IMR-90 (cell line): ENCODE data around the gene DCST2. TPM values are rescaled to one million over a fixed set of nuclear protein-coding genes. Genes with fewer than 3 reads are reported as not detected.

Experiments used
- ATAC-seq: fragments of 200-7000 bp; cut with Tn5 transposase; 2 replicates; pipeline ENCODE4 v1.9.1; 2020; ENCODE audit warnings: low read depth, mild to moderate bottlenecking, moderate library complexity
- BruUV-seq: library from RNA; stranded (reverse); fragments of 400-500 nt; replicated peaks from 2 replicates; lab custom pipeline; 2021; lab: Mats Ljungman, UMichigan
- CTCF ChIA-PET: fragments of 300-600 bp; formaldehyde crosslinking; extraction: SDS; loops from one replicate; lab custom pipeline; 2021; ENCODE audit warnings: antibody characterized with exemption; lab: Yijun Ruan, JAX
- POLR2A ChIA-PET: fragments of 300-600 bp; sonication (Branson Sonifier 250); formaldehyde crosslinking; loops from one replicate; lab custom pipeline; 2022; ENCODE audit warnings: antibody characterized with exemption; ENCODE audit not compliant: unreplicated experiment; lab: Charles Lee
- DNase-seq: peaks from one replicate; pipeline ENCODE4 v3.0.0; 2013
- H2AFZ ChIP-seq: replicated peaks from 2 replicates; pipeline ENCODE3; 2013; ENCODE audit warnings: low read length, mild to moderate bottlenecking; ENCODE audit not compliant: poor library complexity
- H2AK5ac ChIP-seq: 2 replicates; pipeline ENCODE4 v1.6.1; 2013; ENCODE audit warnings: low read depth, low read length, inconsistent platforms
- H2AK9ac ChIP-seq: replicated peaks from 2 replicates; pipeline ENCODE3; 2013; ENCODE audit warnings: mild to moderate bottlenecking, low read depth, low read length, moderate library complexity; ENCODE audit not compliant: poor library complexity
- H2BK120ac ChIP-seq: 2 replicates; pipeline ENCODE4 v1.6.1; 2013; ENCODE audit warnings: low read depth, low read length, inconsistent platforms
- H2BK15ac ChIP-seq: 3 replicates; pipeline ENCODE4 v1.6.1; 2013; ENCODE audit warnings: low read depth, low read length, inconsistent platforms
- H2BK20ac ChIP-seq: 2 replicates; pipeline ENCODE4 v1.6.1; 2013; ENCODE audit warnings: low read depth, mild to moderate bottlenecking, inconsistent platforms, low read length, moderate library complexity
- H2BK5ac ChIP-seq: 2 replicates; pipeline ENCODE4 v1.6.1; 2013; ENCODE audit warnings: mild to moderate bottlenecking, low read depth, low read length, inconsistent platforms; ENCODE audit not compliant: poor library complexity, severe bottlenecking
- H3K14ac ChIP-seq: replicated peaks from 2 replicates; pipeline ENCODE4 v1.6.1; 2013; ENCODE audit warnings: low read depth, low read length, inconsistent platforms
- H3K18ac ChIP-seq: 2 replicates; pipeline ENCODE4 v1.6.1; 2013; ENCODE audit warnings: low read depth, low read length, control low read depth
- H3K23ac ChIP-seq: 2 replicates; pipeline ENCODE4 v1.6.1; 2013; ENCODE audit warnings: low read depth, low read length, inconsistent platforms
- H3K27ac ChIP-seq: 2 replicates; pipeline ENCODE4 v1.5.1; 2013; ENCODE audit warnings: mild to moderate bottlenecking, control low read depth, low read length; ENCODE audit not compliant: insufficient read depth
- H3K27me3 ChIP-seq: 2 replicates; pipeline ENCODE4 v1.6.1; 2013; ENCODE audit warnings: low read length; ENCODE audit not compliant: control insufficient read depth, insufficient read depth
- H3K36me3 ChIP-seq: 2 replicates; pipeline ENCODE4 v1.6.1; 2013; ENCODE audit warnings: low read length, mixed read lengths; ENCODE audit not compliant: control insufficient read depth, insufficient read depth
- H3K4ac ChIP-seq: 2 replicates; pipeline ENCODE4 v1.6.1; 2013; ENCODE audit warnings: low read depth, low read length, inconsistent platforms
- H3K4me1 ChIP-seq: 2 replicates; pipeline ENCODE4 v1.6.1; 2013; ENCODE audit warnings: low read length, mixed read lengths; ENCODE audit not compliant: control insufficient read depth, insufficient read depth
- H3K4me2 ChIP-seq: 2 replicates; pipeline ENCODE4 v1.6.1; 2013; ENCODE audit warnings: low read depth, mild to moderate bottlenecking, control low read depth, low read length, moderate library complexity
- H3K4me3 ChIP-seq: 2 replicates; pipeline ENCODE4 v1.5.1; 2013; ENCODE audit warnings: low read depth, mild to moderate bottlenecking, control low read depth, low read length, moderate library complexity; ENCODE audit not compliant: insufficient read depth
- H3K56ac ChIP-seq: 2 replicates; pipeline ENCODE4 v1.6.1; 2013; ENCODE audit warnings: low read length, inconsistent platforms; ENCODE audit not compliant: insufficient read depth; ENCODE audit errors: extremely low read depth
- H3K79me1 ChIP-seq, 2 experiments: 2 replicates each; pipeline ENCODE4 v1.6.1; 2013; ENCODE audit warnings: low read length in 2 of 2, inconsistent platforms in 1 of 2, low read depth in 1 of 2
- H3K9ac ChIP-seq: 2 replicates; pipeline ENCODE4 v1.6.1; 2013; ENCODE audit warnings: low read depth, low read length, control low read depth
- H3K9me1 ChIP-seq: 2 replicates; pipeline ENCODE4 v1.6.1; 2013; ENCODE audit warnings: low read length, inconsistent platforms; ENCODE audit not compliant: insufficient read depth
- H3K9me3 ChIP-seq: 2 replicates; pipeline ENCODE4 v1.6.1; 2013; ENCODE audit warnings: low read length; ENCODE audit not compliant: control insufficient read depth, insufficient read depth
- H4K20me1 ChIP-seq: 2 replicates; pipeline ENCODE4 v1.6.1; 2013; ENCODE audit warnings: low read length, inconsistent platforms; ENCODE audit not compliant: insufficient read depth
- H4K5ac ChIP-seq: 2 replicates; pipeline ENCODE4 v1.6.1; 2013; ENCODE audit warnings: mild to moderate bottlenecking, low read depth, low read length, control low read depth
- H4K8ac ChIP-seq, 2 experiments: 2 replicates each; pipeline ENCODE4 v1.6.1; 2013; ENCODE audit warnings: low read depth in 2 of 2, low read length in 2 of 2, control low read depth in 1 of 2, inconsistent platforms in 1 of 2
- H4K91ac ChIP-seq: 2 replicates; pipeline ENCODE4 v1.6.1; 2013; ENCODE audit warnings: low read depth, low read length, inconsistent platforms; ENCODE audit not compliant: insufficient read depth
- BHLHE40 ChIP-seq: fragments of 150-350 bp; IDR thresholded peaks from 2 replicates; pipeline ENCODE4 v1.6.1; 2016; ENCODE audit warnings: mild to moderate bottlenecking, low read depth, low read length
- CEBPB ChIP-seq: IDR thresholded peaks from 2 replicates; pipeline ENCODE4 v1.6.1; 2012; ENCODE audit warnings: low read depth, low read length, improper control_type of control experiment
- CHD1 ChIP-seq: IDR thresholded peaks from 2 replicates; pipeline ENCODE4 v1.6.1; 2012; ENCODE audit warnings: low read depth, low read length, improper control_type of control experiment
- ELK1 ChIP-seq: fragments of 150-350 bp; IDR thresholded peaks from 2 replicates; pipeline ENCODE4 v1.6.1; 2016; ENCODE audit warnings: low read depth, mild to moderate bottlenecking, low read length, moderate library complexity, borderline replicate concordance
- FOS ChIP-seq: fragments of 150-350 bp; IDR thresholded peaks from 2 replicates; pipeline ENCODE4 v1.6.1; 2016; ENCODE audit warnings: low read depth, low read length
- MAFK ChIP-seq: IDR thresholded peaks from 2 replicates; pipeline ENCODE4 v1.6.1; 2012; ENCODE audit warnings: low read depth, low read length, improper control_type of control experiment
- MAZ ChIP-seq: IDR thresholded peaks from 2 replicates; pipeline ENCODE4 v1.6.1; 2012; ENCODE audit warnings: low read depth, mild to moderate bottlenecking, low read length, improper control_type of control experiment, moderate library complexity, borderline replicate concordance
- MXI1 ChIP-seq: IDR thresholded peaks from 2 replicates; pipeline ENCODE4 v1.6.1; 2012; ENCODE audit warnings: low read depth, mild to moderate bottlenecking, low read length, moderate library complexity, borderline replicate concordance
- NFE2L2 ChIP-seq: fragments of 150-350 bp; IDR thresholded peaks from 2 replicates; pipeline ENCODE4 v1.6.1; 2016; ENCODE audit warnings: low read depth, mild to moderate bottlenecking, low read length
- POLR2A ChIP-seq: IDR thresholded peaks from 2 replicates; pipeline ENCODE4 v1.6.1; 2012; ENCODE audit warnings: mild to moderate bottlenecking, low read depth, low read length
- RAD21 ChIP-seq: IDR thresholded peaks from 2 replicates; pipeline ENCODE4 v1.6.1; 2012; ENCODE audit warnings: low read length, improper control_type of control experiment
- RCOR1 ChIP-seq: IDR thresholded peaks from 2 replicates; pipeline ENCODE4 v1.6.1; 2012; ENCODE audit warnings: mild to moderate bottlenecking, low read length, improper control_type of control experiment; ENCODE audit not compliant: insufficient replicate concordance
- RFX5 ChIP-seq: IDR thresholded peaks from 2 replicates; pipeline ENCODE4 v1.8.0; 2012; ENCODE audit warnings: low read depth, mild to moderate bottlenecking, low read length, moderate library complexity
- SMC3 ChIP-seq: fragments of 150-350 bp; IDR thresholded peaks from 2 replicates; pipeline ENCODE4 v1.6.1; 2016; ENCODE audit warnings: low read depth, mild to moderate bottlenecking, antibody characterized with exemption, low read length, moderate library complexity
- USF2 ChIP-seq: fragments of 150-350 bp; IDR thresholded peaks from 2 replicates; pipeline ENCODE4 v1.6.1; 2017; ENCODE audit warnings: mild to moderate bottlenecking, antibody characterized with exemption, low read length, low read depth
- WGBS, 2 experiments: methylation state at CpG; one replicate each; pipeline versions ENCODE4 v1.1.5 to v1.1.7; 2013; ENCODE audit warnings: missing lambda C conversion rate in 2 of 2; ENCODE audit not compliant: insufficient read length in 1 of 2; ENCODE audit errors: extremely low coverage in 2 of 2; 5-methylcytosine and 5-hydroxymethylcytosine counted together
- dilution Hi-C: fragments of 300-500 bp; cut with HindIII; formaldehyde crosslinking; loops from one replicate; pipeline ENCODE4 v1.14.3; 2018; ENCODE audit warnings: low sequenced_read_pairs; ENCODE audit not compliant: unreplicated experiment
- in situ Hi-C: fragments of 300-500 bp; cut with MboI; formaldehyde crosslinking; loops from 3 replicates; pipeline ENCODE4 v1.14.3; 2019; ENCODE audit warnings: low sequenced_read_pairs, inconsistent platforms, mixed read lengths
- intact Hi-C: fragments of 100-400 bp; cut with micrococcal nuclease; formaldehyde crosslinking; loops from 2 replicates; pipeline ENCODE4 v1.10.0; 2022
- polyA plus RNA-seq, 3 experiments: library from polyadenylated mRNA; depleted of rRNA; stranded (reverse); fragments of >200 nt; gene quantifications; 2 replicates each; pipeline ENCODE4 v1.2.3, GENCODE V29; 2012; ENCODE audit warnings: low replicate concordance in 1 of 3
- total RNA-seq: library from RNA; depleted of rRNA; stranded (reverse); fragments of >200 nt; gene quantifications from 2 replicates; pipeline ENCODE4 v1.2.3, GENCODE V29; 2012
- TF ChIP-seq, protein P1 (sequence below): conservative IDR thresholded peaks from 2 replicates; pipeline ENCODE4 v1.5.1; 2012; ENCODE audit warnings: mild to moderate bottlenecking, low read depth, low read length, improper control_type of control experiment

Gene DCST2
- total and polyA plus RNA-seq, 2 of the 4 experiments (the other 2 are of a cell fraction): 0.14 TPM; not detected in 1

DNA sequence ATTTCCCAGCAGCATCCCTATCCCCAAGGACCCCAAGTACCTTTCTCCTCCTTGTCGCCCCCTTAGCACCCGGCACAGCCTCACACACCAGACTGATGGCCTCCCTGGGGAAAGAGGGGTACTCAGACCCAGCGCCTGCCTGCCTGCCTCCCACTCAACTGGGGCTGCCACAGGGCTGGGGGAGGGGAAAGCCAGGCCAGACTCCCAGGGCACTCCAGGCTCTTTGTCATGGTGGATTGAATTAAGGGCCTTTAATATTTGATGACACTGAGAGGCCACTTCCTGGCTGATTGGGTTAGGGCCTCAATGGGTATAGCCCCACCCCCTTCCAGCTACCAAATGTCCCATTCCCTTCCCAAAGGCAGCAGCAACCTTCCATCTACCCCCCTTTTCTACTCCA is 64.8 kb downstream of the DCST2 start:
- no TSS peak for BruUV-seq

More for the DNA sequence above, 64.8 kb downstream of the DCST2 start:
- Histone ChIP-seq H2BK15ac (no peak overlapping the region), H2AK9ac (peak overlapping the region; percentile 99), H2BK120ac (no peak overlapping the region), H3K36me3 (peaks cover 44% of the 10 kb centered on the region), H3K18ac (no peak overlapping the region), H3K14ac (peak overlapping the region; percentile 95), H2AK5ac (peak overlapping the region; percentile 49; the same call in 1 of the 2 replicates), H3K9me1 (peaks cover 7% of the 10 kb centered on the region), H3K4me3 (peak overlapping the region; percentile 65), H3K79me1 (peaks cover 23 to 71% of the 10 kb centered on the region in 2 experiments), H4K91ac (no peak overlapping the region), H2AFZ (no peak overlapping the region), H4K5ac (no peak overlapping the region), H3K27ac (peak overlapping the region; percentile 84), H4K8ac (no peak overlapping the region), H2BK20ac (no peak overlapping the region), H3K27me3 (no peaks in the 10 kb centered on the region), H3K9me3 (no peaks in the 10 kb centered on the region), H4K20me1 (peaks cover 47% of the 10 kb centered on the region), H3K9ac (peak overlapping the region; percentile 87), H3K4me1 (peaks cover 18% of the 10 kb centered on the region), H3K4ac (peak overlapping the region; percentile 92), H2BK5ac (peak overlapping the region; percentile 87), H3K56ac (no peak overlapping the region), H3K4me2 (peak overlapping the region; percentile 97), H3K23ac (peak overlapping the region; percentile 85; the same call in 1 of the 2 replicates)
- in situ Hi-C loops (no loop called here), dilution Hi-C loops (no loop called here), intact Hi-C loops (no loop called here)
- DNase-seq: no peak
- ATAC-seq: no peak
- ChIA-PET CTCF (interaction anchor here (1.2 kb wide), 1 partner anchor 49 kb away, joined by 3 read pairs; no protein-coding TSS in a partner anchor), POLR2A (no interaction called here)
- WGBS, 2 experiments: no CpG with 5 or more reads among the region's 3 CpGs
- TF ChIP-seq MAFK (no peak), RAD21 (no peak), RFX5 (no peak), CHD1 (no peak), POLR2A (no peak), RCOR1 (no peak), MAZ (no peak), CEBPB (no peak), NFE2L2 (no peak), FOS (no peak), SMC3 (no peak), BHLHE40 (no peak), USF2 (no peak), ELK1 (no peak), MXI1 (no peak)
- TF ChIP-seq, protein P1, sequence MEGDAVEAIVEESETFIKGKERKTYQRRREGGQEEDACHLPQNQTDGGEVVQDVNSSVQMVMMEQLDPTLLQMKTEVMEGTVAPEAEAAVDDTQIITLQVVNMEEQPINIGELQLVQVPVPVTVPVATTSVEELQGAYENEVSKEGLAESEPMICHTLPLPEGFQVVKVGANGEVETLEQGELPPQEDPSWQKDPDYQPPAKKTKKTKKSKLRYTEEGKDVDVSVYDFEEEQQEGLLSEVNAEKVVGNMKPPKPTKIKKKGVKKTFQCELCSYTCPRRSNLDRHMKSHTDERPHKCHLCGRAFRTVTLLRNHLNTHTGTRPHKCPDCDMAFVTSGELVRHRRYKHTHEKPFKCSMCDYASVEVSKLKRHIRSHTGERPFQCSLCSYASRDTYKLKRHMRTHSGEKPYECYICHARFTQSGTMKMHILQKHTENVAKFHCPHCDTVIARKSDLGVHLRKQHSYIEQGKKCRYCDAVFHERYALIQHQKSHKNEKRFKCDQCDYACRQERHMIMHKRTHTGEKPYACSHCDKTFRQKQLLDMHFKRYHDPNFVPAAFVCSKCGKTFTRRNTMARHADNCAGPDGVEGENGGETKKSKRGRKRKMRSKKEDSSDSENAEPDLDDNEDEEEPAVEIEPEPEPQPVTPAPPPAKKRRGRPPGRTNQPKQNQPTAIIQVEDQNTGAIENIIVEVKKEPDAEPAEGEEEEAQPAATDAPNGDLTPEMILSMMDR: no peak
